CD4-positive, alpha-beta T cell treated with Interleukin-2 at 100 ng/mL for 4 hours (primary cell): ENCODE results near the gene GFPT1.
A peak's percentile ranks its signal among the peaks of the same experiment; 100 is the strongest.

ENCODE experiments used
- DNase-seq: peaks from one replicate; pipeline ENCODE4 v3.0.0-alpha.2; 2020; ENCODE audit warnings: low spot score

The GFPT1 gene

DNA sequence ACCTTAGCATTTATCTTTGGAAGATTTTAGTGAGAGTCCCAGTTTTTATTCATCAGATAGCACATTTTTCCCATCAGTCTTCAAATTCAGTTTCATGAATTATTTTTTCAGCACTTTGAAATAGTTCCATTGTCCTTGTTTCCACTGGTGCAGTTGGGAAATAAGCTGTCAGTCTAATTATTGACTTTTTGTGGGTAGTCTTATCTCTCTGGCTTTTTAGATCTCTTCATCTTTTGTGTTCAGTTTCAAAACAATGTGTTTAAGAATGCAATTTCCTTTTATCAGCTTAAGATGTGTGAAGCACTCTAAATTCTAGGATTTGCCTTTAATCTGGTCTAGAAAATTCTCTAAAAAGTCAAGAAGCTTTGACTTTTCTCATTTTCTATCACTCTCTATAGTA is 70.5 kb downstream of the GFPT1 start:
- DNase-seq: no peak

DNA sequence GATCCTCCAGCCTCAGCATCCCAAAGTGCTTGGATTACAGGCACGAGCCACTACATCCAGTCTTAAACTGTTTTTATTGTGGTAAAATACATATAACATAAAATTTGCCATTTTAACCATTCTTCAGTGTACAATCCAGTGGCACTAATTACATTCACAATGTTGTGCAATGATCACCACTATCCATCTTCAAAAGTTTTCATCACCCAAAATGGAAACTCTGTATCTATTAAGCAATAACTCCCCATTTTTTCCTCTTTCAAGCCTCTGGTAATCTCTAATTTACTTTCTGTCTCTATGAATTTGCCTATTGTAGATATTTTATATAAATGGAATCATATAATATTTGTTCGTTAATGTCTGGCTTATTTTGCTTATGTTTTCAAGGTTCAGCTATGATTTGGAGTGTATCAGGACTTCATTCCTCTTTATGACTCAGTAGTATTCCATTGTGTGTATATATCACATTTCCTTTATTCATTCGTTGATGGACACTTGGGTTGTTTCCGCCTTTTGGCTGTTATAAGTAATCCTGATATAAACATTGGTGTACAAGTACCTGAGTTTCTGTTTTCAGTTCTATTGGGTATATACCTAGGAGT is 71.8 kb downstream of the GFPT1 start:
- DNase-seq: no peak

DNA sequence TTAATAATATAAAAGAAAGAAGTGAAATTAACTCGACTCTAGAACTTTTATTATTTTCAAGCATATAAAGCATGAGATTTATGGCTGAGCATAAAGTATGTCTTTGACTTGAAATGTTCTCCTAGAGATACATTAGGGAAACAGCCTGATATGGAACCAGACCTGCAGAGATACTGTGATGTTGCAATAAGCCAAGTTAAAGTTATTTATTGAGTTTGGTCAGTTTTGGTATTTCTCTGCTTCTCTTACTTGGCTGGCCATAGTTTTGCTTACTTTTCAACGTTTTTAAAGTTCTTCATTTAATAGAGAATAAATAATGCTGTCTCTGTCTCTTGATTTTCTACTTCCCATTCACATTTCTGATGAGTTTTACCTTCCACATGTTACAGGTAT is 76.0 kb downstream of the GFPT1 start:
- no peak for DNase-seq

DNA sequence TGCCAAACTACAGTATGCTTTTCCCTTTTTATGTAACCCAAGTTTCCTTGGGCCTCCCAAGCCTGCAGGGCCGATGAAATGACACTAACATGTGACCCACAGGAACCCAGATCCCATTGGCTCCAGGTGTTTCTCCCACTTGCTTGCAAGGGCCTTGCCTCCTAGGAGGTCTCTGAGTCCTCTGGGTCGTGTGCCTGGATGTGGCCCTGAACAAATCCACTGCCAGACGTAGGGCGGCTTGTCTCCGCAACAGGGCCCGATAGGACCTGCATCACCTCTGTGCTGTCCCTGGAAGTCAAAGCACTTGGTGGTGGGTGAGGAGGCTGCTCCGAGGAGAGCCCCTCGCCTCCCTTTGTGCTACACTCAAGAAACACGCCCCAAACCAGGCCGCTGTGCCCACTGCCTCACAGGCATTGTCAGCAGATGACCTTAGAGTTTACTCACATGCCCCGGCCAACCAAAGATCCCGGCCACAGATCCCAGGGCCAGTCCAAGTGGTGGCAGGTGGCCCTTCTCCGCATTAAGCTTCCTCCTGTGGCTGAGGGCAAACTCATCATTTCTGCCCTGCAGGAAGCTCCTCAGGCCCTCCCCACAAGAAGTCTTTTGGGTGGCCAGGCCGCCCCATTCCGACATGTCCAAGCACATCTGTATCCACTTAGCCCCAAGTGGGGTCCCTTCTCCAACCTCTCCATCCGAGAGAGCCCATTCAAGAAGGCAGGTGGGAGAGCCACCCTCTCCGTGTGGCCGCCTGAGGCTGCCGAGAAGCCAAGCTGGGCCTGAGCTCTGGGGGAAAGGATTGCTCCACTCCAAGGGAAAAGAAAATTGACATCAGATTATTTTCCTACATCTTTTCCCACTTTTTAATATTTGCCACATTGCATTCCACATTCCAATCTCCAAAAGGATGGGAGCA is 76.7 kb downstream of the GFPT1 start:
- no peak for DNase-seq

DNA sequence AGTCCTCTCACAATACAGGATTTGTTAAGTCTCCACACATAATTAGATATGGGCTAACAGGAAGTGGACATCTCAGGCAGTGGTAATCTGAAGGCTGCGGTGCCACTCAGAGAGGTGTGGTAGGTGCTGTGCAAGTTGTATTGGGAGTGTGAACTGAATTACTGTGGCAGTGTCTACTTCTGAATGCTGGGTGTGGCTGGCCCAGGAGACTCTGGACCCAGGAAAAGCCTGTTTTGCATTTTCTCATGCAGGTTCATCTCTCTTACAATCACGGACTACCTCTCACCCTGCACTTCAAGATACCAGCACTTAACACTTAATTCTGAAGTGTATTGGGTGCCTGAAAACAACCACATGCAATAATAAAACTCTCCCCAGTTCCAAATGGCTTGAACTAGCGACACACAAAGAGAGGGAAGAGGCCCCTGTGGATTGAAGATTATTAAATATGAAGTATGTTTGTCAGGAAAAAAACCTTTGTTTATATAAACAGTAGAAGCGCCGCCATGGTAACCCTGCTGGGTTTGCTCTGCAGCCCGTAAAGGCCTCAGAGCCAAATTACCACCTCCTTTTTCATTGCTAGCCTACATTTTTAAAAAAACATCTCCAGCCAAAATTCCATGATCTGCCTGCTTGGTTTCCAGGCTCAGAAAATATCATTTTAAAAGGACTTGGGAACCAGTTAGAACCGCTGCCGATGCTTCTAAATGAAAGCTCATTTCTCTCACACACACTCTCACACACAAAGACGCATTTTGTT is 77.5 kb downstream of the GFPT1 start:
- peak; percentile 20 for DNase-seq

DNA sequence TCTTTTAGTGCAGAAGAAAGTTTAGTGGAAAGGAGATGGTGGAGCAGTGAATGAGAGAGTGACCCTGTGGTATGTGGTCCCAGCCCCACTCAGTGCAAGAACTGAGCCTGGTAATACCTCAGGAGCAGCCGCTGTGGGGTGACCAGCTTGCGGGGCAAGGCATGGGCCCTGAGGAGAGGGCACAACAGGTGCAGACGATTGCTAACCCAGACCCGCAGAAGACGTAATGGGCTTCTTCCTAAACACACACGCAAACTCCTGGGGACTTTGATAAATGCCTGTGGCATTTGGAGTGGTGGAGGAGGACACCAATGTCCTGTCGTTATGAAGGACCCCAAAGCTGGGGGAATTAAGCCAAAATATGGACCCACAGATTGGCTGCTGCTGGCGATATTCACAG is 78.7 kb downstream of the GFPT1 start:
- no peak for DNase-seq

DNA sequence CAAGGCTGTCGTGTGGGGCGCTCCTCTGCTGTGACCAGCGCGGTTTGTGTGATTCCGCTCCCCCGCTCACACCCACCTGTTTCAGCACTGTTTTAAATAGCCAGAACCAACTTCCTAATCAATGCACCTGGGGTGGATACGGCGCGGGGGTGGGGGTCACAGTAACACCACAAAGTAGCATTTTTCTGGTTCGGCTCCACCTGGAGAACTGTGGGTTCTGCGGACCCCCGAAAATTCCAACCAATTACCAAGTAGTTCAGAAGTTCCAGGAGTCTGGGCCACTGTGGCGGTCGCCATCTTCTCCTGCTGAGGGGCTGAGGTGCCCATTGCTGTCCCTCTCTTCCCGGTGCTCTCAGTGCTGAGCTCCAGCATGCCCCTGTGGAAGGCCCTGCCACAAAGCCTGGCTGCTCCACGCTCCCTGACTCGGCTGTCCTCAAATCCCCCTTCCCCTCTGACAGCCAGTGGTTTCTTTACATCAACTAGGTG is 79.4 kb downstream of the GFPT1 start:
- DNase-seq: no peak

DNA sequence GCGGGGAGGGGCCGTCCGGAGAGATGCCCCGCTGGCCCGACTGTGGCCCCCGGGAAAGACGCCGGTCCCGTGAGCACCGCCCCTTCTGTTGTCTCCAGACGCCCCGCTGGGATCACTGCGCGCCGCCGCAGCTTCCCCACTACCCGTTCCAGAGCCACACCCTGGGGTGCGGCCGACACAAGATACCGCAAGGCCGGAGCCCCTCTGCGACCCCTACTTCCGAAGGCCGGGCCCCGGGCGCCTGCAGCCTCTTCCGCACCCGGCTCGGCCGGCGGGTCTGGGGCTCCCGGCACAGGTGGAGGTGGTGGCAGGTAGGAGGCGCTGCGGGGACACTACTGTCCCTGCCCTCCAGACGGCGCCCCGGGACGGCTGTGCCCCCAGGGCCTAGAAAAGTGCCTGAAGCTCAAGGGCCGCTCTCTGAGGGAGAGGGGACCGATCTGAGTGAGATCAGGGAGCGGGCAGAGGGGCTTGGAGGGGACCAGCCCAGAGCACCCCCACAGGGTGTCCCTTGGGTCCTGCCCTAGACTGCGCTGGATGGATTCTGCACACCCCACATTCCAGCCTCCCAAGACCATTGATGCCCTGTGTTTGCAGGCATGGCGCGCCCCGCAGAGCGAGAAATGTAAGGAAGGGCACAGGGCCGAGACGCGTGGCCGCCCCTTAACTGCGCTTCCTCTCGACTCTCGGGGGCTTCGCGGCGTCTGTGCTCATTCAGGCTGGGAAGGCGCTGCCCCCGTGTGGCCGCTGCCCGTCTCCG is 80.0 kb downstream of the GFPT1 start:
- DNase-seq: peak; percentile 56

DNA sequence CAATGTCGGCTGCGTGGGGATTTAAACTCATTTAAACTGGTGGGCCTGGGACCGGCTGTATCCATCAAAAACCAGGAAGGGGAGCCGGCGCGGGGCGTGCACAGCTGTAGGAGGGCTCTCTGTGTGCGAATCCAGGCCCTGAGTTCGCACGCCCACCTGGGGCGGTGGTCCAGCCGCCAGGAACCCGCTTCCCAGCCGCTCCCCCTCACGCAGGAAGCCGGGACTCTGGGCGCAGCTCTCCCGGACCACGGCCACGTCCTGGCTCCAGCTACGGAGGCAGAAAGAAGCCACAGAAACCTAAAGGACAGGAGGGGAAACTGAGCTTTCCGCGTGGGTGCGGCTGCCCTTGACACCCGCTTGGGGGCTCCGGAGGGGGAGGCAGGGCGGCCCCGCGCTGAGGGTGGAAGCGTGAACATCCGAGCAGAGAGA is 80.6 kb downstream of the GFPT1 start:
- no peak for DNase-seq

DNA sequence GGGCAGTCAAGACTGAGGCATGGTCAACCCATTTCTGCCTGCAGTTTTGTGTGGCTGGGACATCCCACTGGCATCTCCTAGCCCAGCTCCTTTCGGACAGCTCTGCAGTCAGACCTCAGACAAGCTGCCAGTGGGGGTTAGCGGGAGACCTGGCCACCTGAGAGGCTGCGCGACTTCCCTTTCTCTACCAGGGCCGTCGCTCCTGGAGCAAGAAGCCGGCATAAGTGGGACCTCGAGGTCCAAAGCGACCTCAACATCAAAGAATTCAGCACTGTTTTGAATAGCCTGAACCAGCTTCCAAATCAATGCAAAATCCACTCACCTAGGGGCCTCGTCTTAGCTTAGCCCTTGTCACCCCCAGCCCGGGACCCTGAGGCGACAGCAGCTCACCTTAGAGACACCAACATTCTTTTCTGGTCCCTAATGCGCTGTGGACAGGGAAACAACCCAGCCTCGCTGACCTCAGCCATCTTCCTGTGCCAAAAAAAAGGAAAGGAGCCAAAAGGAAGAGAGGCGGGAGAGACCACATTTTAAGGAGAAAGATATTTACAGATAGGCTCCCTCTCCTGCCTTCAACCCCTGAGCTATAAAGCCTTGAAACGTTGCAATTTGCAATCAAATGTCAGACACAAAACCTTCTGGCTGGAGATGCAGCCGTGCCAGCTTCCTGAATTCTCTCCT is 81.2 kb downstream of the GFPT1 start:
- DNase-seq: no peak

DNA sequence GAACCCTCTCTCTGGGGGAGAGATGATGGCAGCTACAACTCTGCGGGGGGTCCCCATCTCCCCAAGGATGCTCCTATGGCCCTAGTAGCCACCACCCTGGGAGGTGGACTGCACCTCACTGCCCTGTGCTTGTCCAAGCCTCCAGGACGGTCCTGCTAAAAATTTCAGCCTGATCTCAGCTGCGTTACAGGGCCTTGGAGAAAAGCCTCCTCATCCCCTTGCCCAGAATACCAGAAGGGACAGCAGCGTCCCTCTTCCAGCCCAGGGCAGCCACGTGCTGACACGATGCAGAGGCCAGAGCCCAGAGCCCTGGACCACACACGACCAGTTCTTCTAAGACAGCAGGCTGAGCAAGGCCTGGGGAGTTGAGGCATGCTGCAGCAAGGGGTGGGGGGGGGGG is 81.9 kb downstream of the GFPT1 start:
- DNase-seq: no peak

DNA sequence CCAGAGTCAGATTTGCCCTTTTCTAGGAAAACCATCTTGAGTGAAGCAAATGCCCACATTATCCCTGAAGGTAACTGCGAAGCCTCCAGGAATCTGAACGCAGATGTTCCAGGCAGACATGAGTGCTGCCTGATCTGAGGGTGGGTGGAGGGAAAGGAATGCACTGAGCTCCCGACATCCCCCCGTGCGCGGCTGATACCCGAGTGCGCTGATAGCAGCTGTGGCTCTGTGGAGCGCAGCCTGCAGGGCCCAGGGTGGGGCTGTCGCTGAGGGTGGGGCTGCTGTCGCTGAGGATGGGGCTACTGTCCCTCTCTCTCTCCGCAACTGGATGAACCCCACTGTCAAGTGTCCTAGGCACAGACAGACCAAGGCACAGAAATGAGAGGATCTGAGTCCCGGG is 82.4 kb downstream of the GFPT1 start:
- DNase-seq: no peak

DNA sequence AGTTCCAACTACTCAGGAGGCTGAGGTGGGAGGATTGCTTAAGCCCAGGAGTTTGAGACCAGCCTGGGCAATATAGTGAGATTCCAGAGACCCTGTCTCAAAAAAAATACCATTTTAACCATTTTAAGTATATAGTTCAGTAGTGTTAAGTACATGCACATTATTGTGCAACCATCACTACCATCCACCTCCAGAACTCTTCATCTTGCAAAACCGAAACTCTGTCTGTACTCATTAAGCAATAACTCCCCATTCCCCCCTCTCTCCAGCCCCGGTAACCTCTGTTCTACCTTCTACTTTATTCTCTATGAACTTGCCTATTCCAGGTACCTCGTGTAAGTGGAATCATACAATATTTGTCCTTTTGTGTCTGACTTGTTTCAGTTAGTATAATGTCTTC is 86.4 kb downstream of the GFPT1 start:
- DNase-seq: no peak

DNA sequence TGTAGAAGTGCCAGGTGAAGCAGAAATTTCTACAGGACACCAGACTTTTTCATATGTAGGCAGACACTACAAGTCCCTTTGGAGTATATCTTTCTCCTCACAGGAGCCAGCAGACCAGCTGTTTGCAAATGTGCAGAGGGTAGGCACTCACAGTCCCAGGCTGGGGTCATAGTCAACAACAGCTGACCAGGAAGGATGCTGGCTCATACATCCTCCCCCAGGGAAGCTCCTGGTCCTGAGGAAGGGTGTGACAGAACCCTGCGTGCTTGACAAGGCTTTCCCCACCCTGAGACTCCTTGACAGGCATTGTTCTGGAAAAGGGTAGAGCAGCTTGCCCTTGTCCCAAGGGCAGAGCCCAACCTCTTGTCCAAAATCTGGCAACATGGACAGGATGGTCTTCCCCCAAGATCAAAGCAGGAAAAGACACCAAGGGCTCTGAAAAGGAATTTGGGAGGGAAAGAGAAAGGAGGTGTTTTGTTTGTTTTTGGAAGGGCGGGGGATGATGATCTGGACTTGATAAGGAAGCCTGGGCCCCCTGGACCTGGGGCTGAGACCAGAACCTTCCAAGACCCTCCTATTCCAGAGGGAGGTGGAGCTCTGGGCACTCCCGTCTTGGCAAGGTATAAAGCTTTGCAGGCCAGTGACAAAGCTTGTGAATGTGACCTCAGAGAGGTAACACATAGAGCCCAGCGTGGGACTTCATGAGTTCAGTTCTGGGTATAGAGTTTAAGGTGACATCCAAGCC is 87.1 kb downstream of the GFPT1 start:
- no peak for DNase-seq

DNA sequence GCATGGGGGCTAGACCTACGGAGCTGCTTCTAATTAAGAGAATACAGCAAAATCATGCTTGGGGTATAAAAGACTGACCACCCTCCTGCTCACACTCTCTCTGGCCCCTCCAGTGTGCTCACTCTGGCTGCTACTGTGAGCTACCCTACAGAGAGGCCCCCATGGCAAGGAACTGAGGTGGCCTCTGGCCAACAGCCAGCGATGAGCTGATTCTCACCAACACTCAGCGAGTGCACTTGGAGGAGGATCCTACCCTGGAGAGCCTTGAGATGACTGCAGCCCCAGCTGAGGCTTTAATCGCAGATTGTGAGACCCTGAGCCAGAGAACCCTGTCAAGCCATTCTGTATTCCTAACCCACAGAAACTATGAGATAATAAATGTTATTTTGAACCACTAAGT is 88.2 kb downstream of the GFPT1 start:
- no peak for DNase-seq

DNA sequence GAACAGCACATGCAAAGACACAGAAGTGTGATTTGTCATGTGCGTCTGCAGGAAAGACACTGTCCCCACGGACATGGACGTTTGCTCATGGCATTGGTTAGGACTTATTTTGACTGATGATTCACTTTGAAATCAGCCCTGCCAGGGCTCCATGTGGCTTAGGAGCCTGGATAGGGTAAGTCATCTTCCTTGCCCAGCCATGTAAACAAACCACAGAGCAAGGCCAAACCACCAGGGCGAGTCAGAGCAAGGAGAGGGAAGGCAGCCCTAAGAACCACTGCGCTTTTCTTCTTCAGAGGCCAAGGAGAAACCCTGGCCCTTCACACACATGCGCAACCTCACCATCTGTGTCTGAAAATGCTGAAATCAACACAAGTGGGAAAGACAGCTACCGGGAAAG is 88.8 kb downstream of the GFPT1 start:
- DNase-seq: no peak

DNA sequence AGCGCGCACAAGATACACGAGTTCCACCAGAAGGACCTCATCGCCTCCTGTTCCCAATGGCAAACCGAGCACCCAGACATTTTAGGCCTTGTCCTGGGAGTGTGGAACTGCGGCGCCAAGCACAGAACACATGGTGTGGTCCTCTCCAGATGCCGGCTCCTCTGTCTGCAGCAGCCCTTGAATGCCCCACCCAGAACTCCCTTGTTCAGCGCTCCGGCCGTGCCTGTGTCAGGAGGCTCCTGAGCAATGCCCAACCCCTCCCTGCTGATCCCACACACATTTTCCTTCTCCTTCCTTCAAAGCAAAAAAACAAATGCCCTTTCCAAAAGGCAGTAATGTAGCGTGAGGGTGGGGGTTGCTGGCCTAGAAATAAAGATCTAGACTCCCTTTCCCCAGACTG is 89.8 kb downstream of the GFPT1 start:
- no peak for DNase-seq

DNA sequence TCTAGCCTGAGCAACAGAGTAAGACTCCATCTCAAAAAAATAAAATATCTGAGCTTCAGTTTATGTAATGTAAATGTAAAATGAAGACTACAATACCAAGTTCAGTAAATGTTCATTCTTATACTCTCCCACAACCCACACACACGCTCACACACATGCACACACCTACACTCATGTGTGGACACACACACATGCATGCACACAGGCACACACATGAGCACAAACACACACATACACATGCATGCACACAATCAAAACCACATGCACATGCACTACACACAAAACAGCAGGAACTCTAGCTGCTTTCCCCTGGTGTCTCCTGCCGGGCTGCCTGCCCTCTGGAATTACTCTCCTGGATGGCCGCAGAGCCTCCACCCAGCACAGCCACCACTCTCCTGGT is 90.6 kb downstream of the GFPT1 start:
- no peak for DNase-seq

DNA sequence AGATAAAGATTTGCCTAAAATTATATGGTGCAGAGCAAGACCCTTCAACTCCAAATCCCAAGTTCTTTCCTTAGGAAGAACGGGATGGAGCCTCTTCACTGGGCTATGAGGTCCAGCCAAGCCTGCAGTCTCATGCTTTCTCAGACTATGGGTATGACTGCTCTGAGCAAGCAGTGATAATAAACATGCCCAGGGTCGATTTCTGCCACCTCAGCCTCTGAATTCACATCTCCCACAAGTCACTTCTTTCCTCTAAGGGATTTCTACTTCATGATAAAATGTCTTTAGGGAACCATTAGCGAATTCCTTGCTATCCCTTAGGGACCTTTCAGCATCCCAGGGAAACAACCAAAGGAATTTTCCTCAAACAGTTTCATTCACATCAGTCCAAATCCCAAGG is 94.8 kb downstream of the GFPT1 start:
- DNase-seq: no peak

DNA sequence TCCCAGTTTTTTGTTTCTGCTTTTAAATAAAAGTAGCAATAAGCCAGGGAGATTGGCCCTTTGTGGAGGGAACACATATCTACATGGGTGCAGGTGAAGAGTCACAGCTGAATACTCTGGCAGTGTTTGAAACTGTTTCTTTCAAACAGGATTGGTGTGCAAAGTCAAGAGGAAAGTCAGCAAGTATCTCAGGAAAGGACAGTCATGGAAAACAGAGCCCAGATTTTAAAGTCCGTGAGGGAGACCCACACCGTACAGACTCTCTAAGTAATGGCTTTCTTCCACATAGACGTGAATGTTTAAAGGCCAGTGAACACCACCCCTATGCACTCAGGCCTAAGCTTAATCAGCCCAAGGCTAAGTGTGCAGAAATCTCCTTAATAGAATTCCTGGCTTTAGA is 95.3 kb downstream of the GFPT1 start:
- no peak for DNase-seq
